IPS-11a (cell line): ENCODE data around the gene OSCP1.
A peak's percentile ranks its signal among the peaks of the same experiment; 100 is the strongest.

Experiments used
- H3K4me3 ChIP-seq: one replicate; pipeline ENCODE4 v1.5.1; 2013; ENCODE audit warnings: low read depth, low read length, control low read depth

Gene OSCP1

DNA sequence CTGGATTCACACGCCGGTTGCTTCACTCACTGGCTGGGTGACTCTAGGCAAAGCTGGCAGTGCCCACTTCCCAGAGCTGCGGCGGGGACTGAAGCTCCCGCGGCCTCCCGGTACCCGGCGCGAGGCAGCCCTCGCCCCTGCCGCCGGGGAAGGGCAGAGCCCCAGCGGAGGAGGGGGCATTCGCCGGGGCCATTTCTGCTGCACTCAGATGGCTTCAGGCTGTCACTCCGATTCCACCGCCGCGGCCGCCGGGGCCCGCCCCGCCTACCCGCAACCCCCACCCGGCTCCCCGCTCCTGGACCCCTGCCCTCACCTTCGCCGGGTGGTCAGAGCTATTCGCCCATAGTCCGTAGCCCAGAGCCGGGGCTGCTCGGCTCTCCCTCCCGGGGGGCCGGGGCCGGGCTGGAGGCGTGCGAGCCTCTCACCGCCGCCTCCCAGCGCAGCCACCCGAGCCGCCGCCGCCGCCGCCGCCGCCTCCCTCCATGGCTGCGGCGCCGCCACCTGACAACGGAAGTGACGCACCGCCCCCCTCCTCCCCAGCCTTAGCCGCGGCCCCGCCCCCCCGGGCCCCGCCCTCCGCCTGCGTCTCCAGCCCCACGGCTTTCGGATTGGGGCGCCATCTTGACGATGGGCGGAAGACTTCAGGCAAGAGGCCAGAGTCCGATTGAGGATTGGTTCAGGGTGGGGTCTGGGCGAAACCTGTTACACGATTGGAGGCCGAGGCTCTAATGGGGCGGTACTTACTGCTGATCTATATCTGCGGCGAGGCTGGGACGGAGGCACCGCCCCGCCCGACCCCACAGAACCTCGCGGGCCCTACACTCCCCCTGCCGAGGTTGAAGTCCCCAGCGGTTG, 64.6 kb downstream of the OSCP1 start, which contains the start of gene STK40:
Gene STK40, minus strand, starts transcription at position 515 of the 855 bp plus-strand sequence. CDS start 24,592 bp downstream, outside the sequence.
- peak within 1 kb of the TSS; percentile 68 for H3K4me3 ChIP-seq

DNA sequence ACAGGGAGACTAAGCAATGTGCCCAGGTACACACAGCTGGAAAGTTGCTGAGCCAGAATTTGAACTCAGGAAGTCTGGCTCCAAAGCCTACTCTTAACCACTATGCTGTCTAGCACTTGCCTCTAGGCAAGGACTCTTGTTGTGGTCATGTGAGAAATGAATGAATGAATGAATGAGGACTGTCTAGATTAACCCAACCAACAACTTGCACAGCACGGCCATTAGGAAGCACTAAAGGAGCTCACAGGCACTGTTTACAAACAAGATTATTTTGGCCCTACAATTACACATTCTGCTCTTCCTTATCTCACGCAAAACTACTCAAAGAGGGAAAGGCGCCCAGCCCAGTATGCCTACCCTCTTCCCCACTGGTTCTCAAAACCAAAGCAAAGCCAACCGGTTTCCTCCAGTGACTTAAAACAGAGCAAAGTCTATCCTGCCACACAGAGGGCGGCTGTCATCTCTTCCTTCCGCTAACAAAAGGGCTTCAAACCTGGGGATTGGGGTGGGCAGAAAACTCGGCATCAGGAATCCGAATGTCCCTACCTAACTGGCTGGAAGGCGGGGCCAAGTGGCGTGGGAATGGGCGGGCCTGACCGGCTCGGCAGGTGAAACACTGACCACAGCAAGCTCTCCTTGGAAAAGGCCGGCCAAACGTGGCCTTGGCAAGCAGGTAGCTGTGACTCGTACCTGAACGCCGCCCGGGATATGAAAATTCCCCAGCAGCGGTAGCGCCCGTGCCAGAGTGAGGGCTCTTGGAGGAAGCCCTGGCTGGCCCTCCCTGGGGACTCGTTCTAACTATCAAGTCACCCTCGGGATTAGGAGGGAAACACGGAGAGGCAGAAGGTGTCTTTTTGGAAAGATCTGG, 65.5 kb downstream of the OSCP1 start:
- peak overlapping the region; percentile 68 for H3K4me3 ChIP-seq

- no peak overlapping the region for H3K4me3 ChIP-seq
These were observed 67.0 kb downstream of the OSCP1 start for GRCh38 chr1:36383240-36383639.

DNA sequence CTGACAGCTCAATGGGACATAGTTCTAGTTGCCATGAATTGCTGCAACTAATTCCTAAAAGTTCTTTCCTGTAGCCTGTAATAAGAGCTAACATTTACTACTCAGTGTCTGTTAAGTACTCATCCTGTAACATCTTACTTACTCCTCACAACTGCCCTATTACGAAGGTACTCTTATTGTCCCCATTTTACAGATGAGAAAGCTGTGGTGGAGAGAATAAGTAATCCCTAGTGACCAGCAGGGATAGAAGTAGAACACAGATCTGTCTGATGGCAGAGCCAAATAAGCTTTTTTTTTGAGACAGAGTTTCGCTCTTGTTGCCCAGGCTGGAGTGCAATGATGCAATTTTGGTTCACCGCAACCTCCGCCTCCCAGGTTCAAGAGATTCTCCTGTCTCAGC, 67.6 kb downstream of the OSCP1 start:
- no peak overlapping the region for H3K4me3 ChIP-seq

GRCh38 chr1:36382231-36382630, 68.0 kb downstream of the OSCP1 start:
- H3K4me3 ChIP-seq = no peak overlapping the region

DNA sequence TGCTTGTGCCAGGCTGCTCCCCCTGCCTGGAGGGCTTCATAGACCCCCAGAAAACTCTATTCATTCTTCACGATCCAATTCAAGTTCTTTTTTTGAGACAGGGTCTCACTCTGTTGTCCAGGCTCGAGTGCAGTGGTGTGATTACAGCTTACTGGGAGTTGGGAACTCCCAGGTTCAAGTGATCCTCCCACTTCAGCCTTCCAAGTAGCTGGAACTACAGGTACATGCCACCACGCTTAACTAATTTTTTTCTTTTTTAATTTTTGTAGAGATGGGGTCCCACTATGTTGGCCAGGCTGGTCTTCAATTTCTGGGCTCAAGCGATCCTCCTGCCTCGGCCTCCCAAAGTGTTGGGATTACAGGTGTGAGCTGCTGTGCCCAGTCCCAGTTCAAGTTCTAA, 68.8 kb downstream of the OSCP1 start:
- H3K4me3 ChIP-seq = no peak overlapping the region

DNA sequence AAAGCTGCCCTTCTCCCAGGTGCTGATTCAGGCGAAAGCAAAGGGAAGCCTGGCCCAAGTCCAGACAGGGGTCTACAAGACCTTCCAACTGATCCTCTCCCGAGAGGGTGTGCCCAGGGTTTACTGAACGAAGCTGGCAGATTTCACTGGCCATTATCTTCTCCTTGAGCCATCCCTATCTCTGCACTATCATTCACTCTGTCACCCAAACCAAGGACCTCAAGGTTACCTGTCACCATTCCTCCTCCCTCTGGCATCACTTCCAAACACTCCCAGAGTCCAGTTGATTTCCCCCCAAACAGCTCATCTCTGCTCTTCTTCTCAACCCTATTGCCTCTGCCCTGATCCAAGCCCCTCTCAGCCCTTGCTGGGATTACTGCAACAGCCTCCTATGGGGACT, 69.5 kb downstream of the OSCP1 start:
- H3K4me3 ChIP-seq = no peak overlapping the region

DNA sequence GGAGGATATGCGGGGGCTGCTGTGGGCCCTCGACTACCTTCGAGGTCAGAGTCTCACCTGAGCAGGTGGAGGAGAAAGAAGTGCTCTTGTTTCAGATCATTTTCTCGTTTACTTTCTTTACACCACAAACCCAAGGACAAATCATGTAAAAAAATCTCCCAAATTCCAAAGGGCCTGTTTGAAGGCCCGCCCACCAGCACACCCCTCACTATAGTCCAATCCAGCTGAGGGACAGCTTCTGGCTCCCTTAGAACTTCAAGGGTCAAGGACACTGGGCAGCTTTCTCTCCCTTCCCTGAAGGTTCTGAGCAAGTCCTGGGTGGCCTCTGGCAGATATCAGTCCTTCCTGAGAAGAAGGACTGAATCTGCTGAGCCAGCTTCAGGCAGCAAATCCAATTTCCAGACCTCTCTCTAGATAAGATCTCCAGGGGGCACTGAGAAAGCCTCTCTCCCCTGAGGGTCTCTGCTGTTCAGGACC, 70.1 kb downstream of the OSCP1 start:
- no peak overlapping the region for H3K4me3 ChIP-seq

- H3K4me3 ChIP-seq = no peak overlapping the region
These were observed 72.3 kb downstream of the OSCP1 start for GRCh38 chr1:36377791-36378492.

DNA sequence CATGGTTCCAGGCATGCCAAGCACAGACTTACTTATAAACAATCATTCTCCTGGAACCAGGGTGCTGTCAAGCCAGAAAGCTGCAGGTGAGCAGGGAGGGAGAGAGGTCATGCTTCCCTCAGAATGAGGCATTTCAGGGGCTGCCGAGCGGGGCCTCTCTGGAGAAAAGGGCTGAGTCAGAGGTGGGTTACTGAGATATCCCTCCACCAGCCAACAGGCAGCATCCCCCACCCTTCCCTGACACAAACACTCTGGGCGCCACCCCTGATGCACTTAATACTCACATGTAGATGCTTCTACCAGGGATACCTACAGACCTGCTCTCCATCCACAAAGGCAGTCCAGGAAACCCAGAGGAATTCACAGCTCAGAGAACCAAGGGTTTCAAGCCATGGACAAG, 77.6 kb downstream of the OSCP1 start:
- H3K4me3 ChIP-seq = no peak overlapping the region

- no peak overlapping the region for H3K4me3 ChIP-seq
These were observed 81.0 kb downstream of the OSCP1 start for GRCh38 chr1:36369061-36369861.
